Nephron progenitor cell (in vitro differentiated cells): Measurements from ENCODE around the gene PROKR1.
A peak's percentile ranks its signal among the peaks of the same experiment; 100 is the strongest.

Experiments used
- DNase-seq: peaks from one replicate; pipeline ENCODE4 v3.0.0; 2021
- H3K27ac Mint-ChIP-seq: 2 replicates; pipeline ENCODE4 v1.8.0; 2021; ENCODE audit warnings: mild to moderate bottlenecking, moderate library complexity, mixed read lengths
- H3K27me3 Mint-ChIP-seq: 2 replicates; pipeline ENCODE4 v1.8.0; 2021; ENCODE audit warnings: mild to moderate bottlenecking, low read depth, mixed read lengths; ENCODE audit not compliant: poor library complexity
- H3K36me3 Mint-ChIP-seq: 2 replicates; pipeline ENCODE4 v1.8.0; 2021; ENCODE audit warnings: low read depth, mixed read lengths
- H3K4me1 Mint-ChIP-seq: 2 replicates; pipeline ENCODE4 v1.8.0; 2021; ENCODE audit warnings: mixed read lengths
- H3K4me3 Mint-ChIP-seq: 2 replicates; pipeline ENCODE4 v1.8.0; 2021; ENCODE audit warnings: mild to moderate bottlenecking, moderate library complexity, mixed read lengths
- H3K9me3 Mint-ChIP-seq: 2 replicates; pipeline ENCODE4 v1.8.0; 2021; ENCODE audit warnings: mild to moderate bottlenecking, moderate library complexity, mixed read lengths
- TF ChIP-seq, protein P1 (sequence below): fragments of 200-600 bp; sonication (generic); IDR thresholded peaks from 2 replicates; pipeline ENCODE4 v1.5.0; 2021; ENCODE audit warnings: antibody characterized with exemption

PROKR1 gene

GRCh38 chr2:68687018-68687417 lies 43.6 kb downstream of the PROKR1 start:
- Mint-ChIP-seq H3K4me3 (no peak overlapping the region), H3K9me3 (peaks cover 4% of the 10 kb centered on the region), H3K27ac (no peak overlapping the region), H3K4me1 (peaks cover 5% of the 10 kb centered on the region), H3K27me3 (no peaks in the 10 kb centered on the region), H3K36me3 (peaks cover 12% of the 10 kb centered on the region)
- TF ChIP-seq, protein P1, sequence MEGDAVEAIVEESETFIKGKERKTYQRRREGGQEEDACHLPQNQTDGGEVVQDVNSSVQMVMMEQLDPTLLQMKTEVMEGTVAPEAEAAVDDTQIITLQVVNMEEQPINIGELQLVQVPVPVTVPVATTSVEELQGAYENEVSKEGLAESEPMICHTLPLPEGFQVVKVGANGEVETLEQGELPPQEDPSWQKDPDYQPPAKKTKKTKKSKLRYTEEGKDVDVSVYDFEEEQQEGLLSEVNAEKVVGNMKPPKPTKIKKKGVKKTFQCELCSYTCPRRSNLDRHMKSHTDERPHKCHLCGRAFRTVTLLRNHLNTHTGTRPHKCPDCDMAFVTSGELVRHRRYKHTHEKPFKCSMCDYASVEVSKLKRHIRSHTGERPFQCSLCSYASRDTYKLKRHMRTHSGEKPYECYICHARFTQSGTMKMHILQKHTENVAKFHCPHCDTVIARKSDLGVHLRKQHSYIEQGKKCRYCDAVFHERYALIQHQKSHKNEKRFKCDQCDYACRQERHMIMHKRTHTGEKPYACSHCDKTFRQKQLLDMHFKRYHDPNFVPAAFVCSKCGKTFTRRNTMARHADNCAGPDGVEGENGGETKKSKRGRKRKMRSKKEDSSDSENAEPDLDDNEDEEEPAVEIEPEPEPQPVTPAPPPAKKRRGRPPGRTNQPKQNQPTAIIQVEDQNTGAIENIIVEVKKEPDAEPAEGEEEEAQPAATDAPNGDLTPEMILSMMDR: no peak
- no peak for DNase-seq

GRCh38 chr2:68689553-68690537 lies 46.5 kb downstream of the PROKR1 start:
- H3K36me3 Mint-ChIP-seq: peaks cover 12% of the 10 kb centered on the region
- TF ChIP-seq, protein P1: no peak
- no peak overlapping the region for H3K4me3 Mint-ChIP-seq
- peaks cover 3% of the 10 kb centered on the region for H3K27me3 Mint-ChIP-seq
- DNase-seq: no peak
- H3K27ac Mint-ChIP-seq: peak overlapping the region; percentile 44
- H3K9me3 Mint-ChIP-seq: peaks cover 4% of the 10 kb centered on the region
- H3K4me1 Mint-ChIP-seq: peaks cover 5% of the 10 kb centered on the region

- H3K27me3 Mint-ChIP-seq: peaks cover 3% of the 10 kb centered on the region
- H3K4me3 Mint-ChIP-seq: no peak overlapping the region
- no peak for DNase-seq
- H3K27ac Mint-ChIP-seq: no peak overlapping the region
- peaks cover 12% of the 10 kb centered on the region for H3K36me3 Mint-ChIP-seq
- H3K4me1 Mint-ChIP-seq: peaks cover 5% of the 10 kb centered on the region
- TF ChIP-seq, protein P1: no peak
- H3K9me3 Mint-ChIP-seq: peaks cover 4% of the 10 kb centered on the region
Measured at GRCh38 chr2:68690851-68691250, 47.5 kb downstream of the PROKR1 start.

DNA sequence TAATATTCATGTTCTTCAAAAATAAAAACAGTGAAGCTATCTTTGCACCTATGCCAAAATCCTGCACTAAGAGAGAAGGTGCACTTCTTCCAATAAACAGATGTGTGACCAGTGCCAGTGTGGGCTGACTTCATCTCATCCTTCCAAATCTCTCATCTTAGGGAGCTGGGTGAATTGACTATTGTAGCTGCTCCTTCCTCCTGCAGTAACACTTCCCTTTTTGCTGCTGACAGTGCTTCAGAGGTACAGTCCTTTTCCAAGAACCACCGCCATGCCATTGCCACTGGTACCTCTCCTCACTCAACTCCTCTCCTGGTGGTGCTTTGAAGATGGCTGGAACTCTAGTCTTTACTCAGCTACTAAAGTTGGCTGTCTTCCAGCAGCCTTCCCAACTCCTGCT lies 49.1 kb downstream of the PROKR1 start:
- Mint-ChIP-seq H3K27ac (no peak overlapping the region), H3K4me3 (no peak overlapping the region), H3K36me3 (peaks cover 7% of the 10 kb centered on the region), H3K9me3 (peaks cover 10% of the 10 kb centered on the region), H3K27me3 (peaks cover 6% of the 10 kb centered on the region), H3K4me1 (peaks cover 5% of the 10 kb centered on the region)
- TF ChIP-seq, protein P1: no peak
- DNase-seq: no peak

GRCh38 chr2:68693951-68694350 lies 50.6 kb downstream of the PROKR1 start:
- Mint-ChIP-seq H3K27me3 (peaks cover 6% of the 10 kb centered on the region), H3K4me3 (no peak overlapping the region), H3K9me3 (peaks cover 10% of the 10 kb centered on the region), H3K4me1 (peaks cover 5% of the 10 kb centered on the region), H3K27ac (no peak overlapping the region), H3K36me3 (no peaks in the 10 kb centered on the region)
- DNase-seq: no peak
- TF ChIP-seq, protein P1: no peak
